Endothelial cell of hepatic sinusoid (primary cell): ENCODE measurements around the gene SLC6A16.
"Not testable (repeated sequence)": the region's sequence is repeated elsewhere in the genome, so short reads cannot be mapped to it uniquely, and the experiment has no call there.

Experiments used
- in situ Hi-C: cut with HindIII; loops from 2 replicates; pipeline ENCODE4 v1.10.0; 2017; ENCODE audit warnings: low sequenced_read_pairs

SLC6A16 gene

GRCh38 chr19:49347191-49347590 is 22.2 kb upstream of the SLC6A16 start:
- in situ Hi-C loops: no loop called here

- in situ Hi-C loops: no loop called here
Observed at GRCh38 chr19:49344505-49345423, 19.8 kb upstream of the SLC6A16 start.

DNA sequence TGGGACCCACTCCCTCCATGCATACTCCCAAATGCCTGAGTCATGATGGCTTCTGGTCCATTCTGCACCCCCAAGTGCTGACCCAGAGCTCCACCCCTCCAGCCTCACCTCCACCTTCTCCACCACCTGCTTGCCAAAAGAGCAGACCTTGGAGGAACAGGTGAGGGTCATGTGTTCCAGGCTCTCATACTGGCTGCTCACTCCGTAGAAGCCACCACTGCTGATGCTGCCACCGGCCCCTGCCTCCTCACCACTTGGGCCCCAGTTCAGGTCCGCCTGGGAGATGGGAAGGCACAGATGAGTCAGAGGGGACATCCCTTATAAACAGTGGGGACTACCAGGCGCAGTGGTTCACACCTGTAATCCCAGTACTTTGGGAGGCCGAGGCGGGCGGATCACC is 18.1 kb upstream of the SLC6A16 start:
- in situ Hi-C loops: no loop called here

DNA sequence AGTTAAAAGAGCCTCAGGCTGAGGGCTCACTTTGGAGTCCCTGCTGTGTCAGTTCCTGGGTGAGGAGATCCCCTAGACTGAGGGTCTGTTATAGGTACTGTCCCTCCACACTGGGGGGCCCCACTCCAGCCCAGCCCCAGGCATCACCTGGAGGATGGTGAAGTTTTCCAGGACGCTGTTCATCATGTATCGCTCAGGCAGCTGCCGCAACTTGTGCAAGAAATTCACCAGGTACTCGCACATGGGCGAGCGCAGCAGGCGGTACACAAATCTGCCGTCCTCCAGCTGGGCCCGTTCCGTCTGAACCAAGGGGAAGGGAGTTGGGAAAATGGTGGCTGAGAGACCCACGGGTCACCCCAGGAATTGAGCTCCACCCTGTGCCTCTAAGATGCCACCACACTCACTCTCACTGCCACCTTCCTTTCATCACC is 17.3 kb upstream of the SLC6A16 start:
- in situ Hi-C loops: no loop called here

DNA sequence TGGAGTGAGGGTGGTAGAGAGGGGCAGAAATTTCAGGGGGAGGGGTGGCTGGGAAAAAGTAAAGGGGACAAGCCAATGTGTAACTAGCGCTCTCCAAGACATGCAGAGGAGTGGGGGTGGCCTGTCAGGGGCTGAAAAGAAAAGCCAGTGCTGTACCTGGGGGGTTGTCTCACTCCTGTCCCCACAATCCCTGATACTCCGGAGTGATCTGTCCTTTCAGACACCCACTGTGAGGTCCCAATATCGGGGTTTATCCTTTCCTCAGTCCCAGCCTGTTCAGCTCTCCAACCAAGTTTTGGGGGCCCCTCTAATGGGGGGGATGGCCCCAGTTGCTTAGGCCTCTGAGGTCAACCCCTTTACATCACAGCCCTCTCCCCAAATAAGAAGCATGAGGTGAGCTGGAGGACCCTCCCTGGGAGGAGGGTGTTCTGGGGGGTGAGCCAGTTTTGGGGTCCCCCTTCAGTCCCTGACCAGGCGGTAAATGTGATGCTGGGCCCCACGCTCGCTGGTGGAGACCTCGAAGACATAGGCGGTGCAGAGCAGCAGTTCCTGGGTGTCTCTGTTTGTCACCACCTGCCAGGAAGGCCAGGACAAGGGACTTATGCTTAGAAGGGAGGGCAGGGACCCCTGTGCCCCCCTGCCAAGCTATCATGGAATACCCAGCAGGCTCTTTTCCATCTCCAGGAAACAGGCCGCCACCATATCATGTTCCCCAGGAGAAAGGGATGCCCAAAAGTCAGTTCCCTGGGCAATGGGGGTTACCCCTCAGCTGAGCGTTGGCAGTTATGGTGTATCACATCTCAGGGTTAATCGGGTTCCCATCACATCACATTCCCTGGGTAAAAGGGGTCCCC is 16.1 kb upstream of the SLC6A16 start:
- in situ Hi-C loops: no loop called here

GRCh38 chr19:49340069-49340864 is 15.3 kb upstream of the SLC6A16 start:
- in situ Hi-C loops: no loop called here

DNA sequence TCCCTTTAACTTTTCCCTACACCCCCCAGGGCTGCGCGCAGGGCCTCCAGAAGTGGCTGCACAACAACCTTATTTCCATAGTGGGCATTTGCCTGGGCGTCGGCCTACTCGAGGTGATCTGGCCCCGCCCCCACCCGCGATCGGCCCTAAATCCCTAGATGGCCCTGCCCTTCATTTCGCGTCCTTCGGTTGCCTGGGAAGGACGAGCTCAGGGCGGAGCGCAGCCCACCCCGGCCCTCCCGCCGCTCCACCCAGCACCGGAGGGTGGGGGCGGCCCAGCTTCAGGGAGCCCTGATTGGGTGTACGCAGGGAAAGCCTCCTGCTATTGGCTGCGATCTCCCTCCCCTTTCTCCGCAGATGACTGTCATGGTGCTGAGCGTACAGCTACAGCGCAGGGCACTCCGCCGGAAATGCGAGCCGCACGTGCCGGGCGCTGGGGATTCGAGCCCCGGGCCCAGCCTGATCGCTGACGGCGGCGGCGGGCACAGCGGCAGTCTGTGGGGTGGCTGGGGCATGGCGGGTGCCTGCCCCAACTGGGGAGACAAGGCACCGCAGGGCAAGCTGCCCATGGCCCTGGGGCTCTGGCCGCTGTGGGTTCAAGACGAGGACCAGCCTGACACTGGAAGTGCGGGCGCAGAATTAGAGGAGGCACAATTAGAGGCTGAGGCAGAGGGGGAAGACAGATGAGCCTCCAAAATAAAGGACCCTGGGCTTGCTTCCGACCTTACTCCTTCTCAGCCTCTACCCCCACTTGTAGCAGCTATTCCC is 14.5 kb upstream of the SLC6A16 start:
- in situ Hi-C loops: no loop called here

DNA sequence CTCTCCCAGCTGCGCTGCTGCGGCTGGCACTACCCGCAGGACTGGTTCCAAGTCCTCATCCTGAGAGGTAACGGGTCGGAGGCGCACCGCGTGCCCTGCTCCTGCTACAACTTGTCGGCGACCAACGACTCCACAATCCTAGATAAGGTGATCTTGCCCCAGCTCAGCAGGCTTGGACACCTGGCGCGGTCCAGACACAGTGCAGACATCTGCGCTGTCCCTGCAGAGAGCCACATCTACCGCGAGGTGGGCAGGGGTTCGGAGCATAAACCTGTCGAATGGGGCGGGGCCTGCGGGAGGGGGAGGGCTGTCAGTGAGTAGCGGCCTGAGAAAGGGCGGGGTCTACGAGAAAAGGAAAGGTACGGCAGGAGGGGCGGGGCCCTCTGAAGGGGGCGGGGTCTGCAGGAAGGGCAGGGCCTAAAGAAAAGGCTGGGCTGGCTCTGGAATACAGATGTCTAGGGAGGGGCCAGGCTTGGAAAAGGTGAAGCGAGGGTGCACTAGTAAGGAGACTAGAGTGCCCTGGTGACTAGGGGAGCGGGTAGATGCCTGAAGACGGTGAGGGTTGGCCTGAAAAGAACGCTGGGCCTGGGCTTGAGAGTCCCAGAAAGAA is 13.8 kb upstream of the SLC6A16 start:
- in situ Hi-C loops: no loop called here

GRCh38 chr19:49338023-49338677 is 13.2 kb upstream of the SLC6A16 start:
- in situ Hi-C loops: no loop called here

- in situ Hi-C loops: no loop called here
Observed at GRCh38 chr19:49337267-49338022, 12.5 kb upstream of the SLC6A16 start.

DNA sequence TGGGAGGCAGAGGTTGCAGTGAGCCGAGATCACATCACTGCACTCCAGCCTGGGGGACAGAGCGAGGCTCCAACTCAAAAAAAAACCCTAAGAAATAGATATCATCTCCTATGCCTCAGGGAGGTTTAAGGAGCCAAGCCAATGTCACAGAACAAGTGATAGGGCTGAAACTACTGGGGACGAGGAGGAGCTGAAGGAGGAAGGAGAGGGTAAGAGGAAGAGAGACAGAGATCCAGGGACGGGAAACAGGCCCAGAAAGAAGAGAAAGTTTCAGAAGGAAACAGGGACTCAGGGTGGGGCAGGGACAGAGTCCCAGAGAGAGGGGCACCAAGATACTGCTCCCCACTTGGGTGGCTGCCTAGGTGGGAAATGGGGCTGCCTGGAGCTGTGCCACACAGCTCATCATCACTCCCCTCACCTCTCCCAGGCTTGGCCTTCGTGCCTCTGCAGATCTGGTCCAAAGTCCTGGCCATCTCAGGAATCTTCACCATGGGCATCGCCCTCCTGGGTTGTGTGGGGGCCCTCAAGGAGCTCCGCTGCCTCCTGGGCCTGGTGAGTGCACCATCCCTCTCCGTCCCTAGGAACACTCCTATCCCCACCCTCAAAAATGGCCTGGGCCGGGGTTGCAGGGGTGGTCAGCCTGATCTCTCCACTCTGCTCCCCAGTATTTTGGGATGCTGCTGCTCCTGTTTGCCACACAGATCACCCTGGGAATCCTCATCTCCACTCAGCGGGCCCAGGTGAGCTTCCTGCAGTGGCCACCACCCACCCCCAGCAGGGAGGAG is 11.7 kb upstream of the SLC6A16 start:
- in situ Hi-C loops: no loop called here

GRCh38 chr19:49335784-49336481 is 10.9 kb upstream of the SLC6A16 start:
- in situ Hi-C loops: no loop called here

DNA sequence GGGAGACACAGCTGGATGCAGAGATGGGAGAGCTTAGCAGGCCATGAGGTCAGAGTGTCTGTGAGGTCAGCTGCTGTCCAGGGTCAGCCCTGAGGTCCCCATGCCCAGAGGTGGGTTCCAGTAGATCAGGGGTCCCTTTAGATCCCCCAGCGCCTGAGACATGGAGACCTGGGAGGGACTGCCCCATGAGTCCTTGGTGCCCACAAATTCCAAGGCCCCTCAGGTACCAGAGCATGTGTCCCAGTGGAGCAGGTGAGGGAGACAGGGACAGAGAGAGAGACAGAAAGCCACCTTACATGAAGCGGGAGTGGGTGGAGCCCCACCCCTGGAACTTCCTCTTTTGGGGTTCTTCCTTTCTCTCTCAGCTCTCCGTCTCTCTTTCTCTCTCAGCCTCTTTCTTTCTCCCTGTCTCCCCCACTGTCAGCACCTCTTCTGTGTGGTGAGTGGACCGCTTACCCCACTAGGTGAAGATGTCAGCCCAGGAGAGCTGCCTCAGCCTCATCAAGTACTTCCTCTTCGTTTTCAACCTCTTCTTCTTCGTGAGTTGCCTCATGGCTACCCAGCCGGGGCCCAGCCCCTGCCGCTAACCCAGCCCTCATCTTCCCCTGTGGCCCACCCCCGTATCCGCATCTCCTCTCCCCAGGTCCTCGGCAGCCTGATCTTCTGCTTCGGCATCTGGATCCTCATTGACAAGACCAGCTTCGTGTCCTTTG is 10.2 kb upstream of the SLC6A16 start, which contains the start of gene CD37:
Gene CD37 (plus strand): TSS at position 336 of the 713 bp plus-strand sequence. CDS start 135 bp downstream, at position 471.
- in situ Hi-C loops: no loop called here

- in situ Hi-C loops: no loop called here
Observed at GRCh38 chr19:49333811-49334288, 8.9 kb upstream of the SLC6A16 start.

- in situ Hi-C loops: no loop called here
Observed at GRCh38 chr19:49333418-49333805, 8.4 kb upstream of the SLC6A16 start.

DNA sequence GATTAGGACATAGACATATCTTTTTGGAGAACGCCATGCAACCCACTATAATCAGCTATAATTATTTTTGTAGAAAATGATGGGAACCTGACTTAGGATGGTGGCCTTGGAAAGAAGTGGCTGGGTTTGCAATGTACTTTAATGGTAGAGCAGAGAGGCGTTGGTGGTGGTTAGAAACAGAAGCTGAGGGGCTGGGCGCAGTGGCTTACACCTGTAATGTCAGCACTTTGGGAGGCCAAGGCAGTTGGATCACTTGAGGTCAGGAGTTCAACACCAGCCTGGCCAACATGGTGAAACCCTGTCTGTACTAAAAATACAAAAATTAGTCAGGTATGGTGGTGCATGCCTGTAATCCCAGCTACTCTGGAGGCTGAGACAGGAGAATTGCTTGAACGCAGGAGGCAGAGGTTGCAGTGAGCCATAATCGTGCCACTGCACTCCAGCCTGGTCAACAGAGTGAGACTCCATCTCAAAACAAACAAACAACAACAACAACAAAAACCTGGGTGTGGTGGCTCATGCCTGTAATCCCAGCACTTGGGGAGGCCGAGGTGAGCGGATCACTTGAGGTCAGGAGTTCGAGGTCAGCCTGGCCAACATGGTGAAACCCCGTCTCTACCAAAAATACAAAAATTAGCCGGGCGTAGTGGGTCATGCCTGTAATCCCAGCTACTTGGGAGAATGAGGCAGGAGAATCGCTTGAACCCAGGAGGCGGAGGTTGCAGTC is 7.9 kb upstream of the SLC6A16 start:
- in situ Hi-C loops: not testable (repeated sequence)
